NOMO-1 (cell line): ENCODE measurements around the gene CDH23.
"Not testable (repeated sequence)": the region's sequence is repeated elsewhere in the genome, so short reads cannot be mapped to it uniquely, and the experiment has no call there.

Experiments used
- DNase-seq, 2 experiments: peaks; one replicate each; lab custom pipeline; 2025; ENCODE audit not compliant: unreplicated experiment in 2 of 2; lab: John Stamatoyannopoulos, UW

CDH23 gene

DNA sequence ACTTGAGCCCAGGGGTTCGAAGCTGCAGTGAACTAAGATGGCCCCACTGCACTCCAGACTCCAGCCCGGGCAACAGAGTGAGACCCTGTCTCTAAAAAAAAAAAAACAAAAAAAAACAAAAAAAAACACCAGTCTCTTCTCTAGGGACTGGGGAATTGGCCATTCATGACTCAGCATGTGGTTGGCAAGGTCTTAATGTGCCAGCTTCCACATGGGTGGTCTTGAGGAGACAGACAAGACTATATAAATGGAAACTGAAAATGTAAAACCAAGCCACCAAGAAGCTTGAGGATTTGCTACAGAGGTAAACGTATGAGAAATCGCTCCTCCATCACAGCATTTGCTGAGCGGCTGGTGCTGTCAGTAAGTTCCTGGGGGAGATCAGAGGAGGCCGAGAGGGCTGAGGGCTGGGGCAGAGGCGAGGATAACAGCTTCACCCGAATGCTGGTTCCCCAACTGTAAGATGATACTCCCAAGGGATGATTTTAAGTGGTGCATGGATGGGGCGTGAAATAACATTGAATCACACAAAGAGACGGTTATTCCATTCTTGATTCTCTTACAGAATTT lies 194.1 kb downstream of the CDH23 start:
- DNase-seq = no peak

GRCh38 chr10:71594934-71595571 lies 198.3 kb downstream of the CDH23 start:
- no peak for DNase-seq

DNA sequence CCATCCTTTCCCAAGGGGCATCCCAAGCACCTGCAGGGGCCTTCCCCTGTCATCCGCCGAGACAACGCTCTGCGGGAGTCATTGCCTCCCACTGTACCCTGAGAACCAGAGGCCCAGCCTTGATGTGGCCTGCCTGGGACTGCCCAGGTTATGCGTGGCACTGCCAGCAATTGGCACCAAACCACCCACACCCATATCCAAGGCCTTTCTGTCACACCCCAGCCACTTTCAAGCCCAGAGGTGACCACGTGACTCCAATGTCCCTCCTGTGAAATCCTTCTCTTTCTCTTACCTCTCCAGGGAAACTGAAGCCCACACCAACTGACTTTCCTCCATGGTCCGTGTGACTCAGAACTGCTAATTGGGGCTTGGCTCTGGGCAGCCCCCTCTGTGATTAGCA lies 198.9 kb downstream of the CDH23 start:
- no peak for DNase-seq

- DNase-seq = no peak
Observed at GRCh38 chr10:71596127-71596526, 199.4 kb downstream of the CDH23 start.

- no peak for DNase-seq
Observed at GRCh38 chr10:71596759-71597158, 200.0 kb downstream of the CDH23 start.

- DNase-seq = peak; percentile 83
Observed at GRCh38 chr10:71597821-71598498, 201.2 kb downstream of the CDH23 start.

GRCh38 chr10:71598621-71599055 lies 201.9 kb downstream of the CDH23 start:
- no peak for DNase-seq

DNA sequence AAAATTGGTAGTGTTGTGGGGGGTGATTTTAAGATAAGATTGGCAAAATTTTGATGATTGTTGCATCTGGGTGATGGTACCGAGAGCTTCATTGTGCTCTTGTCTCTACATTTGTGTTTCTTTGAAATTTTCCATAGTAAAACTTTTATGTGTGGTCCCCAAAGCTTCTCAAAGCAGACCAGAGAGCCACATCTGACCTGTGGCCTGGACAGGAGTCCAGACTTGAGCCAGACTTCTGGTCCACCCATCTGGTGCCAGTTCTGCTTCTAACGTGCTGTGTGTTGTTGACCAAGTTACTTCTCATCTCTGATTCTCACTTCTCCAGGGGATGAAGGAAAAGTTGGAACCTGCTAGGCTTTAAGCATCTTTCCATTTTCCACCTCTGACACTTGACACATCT lies 202.8 kb downstream of the CDH23 start:
- no peak for DNase-seq

DNA sequence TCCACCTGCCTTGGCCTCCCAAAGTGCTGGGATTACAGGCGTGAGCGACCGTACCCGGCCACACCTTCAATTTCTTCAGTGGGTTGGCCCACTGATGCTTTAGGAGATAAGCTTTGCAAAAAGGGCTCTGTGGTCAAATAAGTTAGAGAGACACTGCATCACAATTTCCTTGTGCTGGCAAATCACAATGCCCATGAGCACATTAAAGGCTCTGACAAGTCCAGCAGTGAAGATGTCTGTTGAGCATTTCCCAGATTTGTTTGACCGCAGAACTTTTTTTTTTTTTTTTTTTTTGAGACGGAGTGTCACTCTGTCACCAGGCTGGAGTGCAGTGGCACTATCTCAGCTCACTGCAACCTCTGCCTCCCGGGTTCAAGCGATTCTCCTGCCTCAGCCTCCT lies 203.5 kb downstream of the CDH23 start:
- DNase-seq = not testable (repeated sequence)

DNA sequence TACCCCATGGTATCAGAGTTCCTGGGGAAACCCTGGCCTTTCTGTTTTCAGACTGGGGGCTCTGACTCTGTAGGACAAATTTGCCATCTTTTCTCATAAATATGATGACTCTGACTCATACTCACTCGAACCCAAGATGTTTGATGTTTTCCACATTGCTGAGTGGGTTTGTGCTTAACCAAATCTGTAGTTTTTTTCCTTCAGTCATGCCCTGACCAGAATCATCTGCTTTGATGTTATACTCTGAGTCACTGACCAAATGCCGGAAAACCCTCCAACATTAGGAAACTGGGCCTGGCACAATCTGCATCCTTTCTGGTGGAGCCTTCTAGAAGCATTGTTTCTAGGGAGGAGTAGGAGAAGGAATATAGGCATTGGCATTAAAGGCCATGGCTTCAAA lies 204.1 kb downstream of the CDH23 start:
- DNase-seq = no peak

DNA sequence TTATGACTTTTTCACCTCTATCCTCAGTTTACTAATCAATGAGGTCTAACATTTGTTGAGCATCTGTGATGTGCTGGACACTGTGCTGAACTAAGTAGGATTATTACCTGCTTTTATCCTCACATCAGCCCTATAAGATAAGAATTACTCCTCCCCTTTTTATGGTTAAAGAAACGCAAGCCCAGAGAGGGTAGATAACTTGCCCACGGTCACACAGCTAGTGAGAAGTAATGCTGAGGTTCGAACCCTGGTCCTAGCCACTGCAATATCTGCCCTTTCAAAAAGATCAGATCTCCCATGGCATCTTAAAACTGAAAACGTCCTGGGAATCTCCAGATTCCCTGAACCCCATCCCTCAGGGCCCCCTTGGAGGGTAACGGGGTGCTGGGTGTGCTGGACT lies 204.6 kb downstream of the CDH23 start:
- no peak for DNase-seq

GRCh38 chr10:71603150-71603549 lies 206.4 kb downstream of the CDH23 start:
- no peak for DNase-seq

DNA sequence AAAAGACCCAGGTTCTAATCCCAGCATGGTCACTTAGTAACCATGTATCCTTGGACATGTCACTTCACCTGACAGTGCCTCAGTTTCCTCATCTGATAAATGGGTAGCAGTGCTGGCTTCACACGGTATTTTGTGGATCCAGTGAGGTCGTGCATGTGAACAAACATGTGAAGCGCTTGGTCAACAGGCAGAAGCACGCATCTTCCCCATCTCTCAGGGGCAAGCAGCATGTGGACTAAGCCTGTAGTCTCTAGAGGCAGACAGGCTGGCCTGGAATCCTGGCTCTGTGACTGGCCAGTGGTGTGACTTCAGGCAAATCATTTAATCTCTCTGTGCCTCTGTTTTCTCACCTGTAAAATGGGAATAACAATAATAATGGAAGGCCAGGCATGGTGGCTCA lies 207.0 kb downstream of the CDH23 start:
- no peak for DNase-seq

DNA sequence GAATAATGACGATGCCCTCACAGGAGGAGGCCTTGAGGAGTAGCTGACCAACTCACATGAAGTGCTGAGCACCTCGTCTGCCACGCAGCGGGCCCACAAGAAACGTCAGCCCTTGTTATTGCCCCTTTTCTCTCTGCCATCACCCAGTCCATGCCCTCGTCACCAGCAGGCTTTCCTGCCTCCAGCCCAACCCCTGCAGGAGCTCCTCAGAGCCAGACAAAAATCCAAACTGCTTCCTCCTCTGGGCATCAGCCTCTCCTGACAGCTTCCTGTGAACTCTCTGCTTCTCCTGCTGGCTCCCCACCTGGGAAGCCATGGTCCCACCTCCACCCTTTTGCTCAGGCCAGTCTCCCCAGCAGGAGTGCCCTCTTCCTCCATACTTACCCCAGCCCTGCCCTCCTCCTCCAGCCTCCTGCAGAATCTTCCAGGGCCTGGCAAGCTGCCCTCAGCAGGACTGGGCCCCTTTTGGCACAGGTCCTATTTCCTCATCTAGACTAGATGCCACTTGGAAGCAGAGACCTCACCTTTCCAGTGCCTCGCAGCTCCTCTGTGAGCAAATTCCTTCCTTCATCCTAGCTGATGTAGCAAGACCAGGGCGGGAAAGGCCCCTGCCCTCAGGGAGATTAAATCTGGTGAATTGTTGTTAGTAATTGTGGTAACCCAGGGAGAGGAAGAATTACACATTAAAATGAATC lies 207.8 kb downstream of the CDH23 start:
- no peak for DNase-seq

- no peak for DNase-seq
Observed at GRCh38 chr10:71605263-71605962, 208.7 kb downstream of the CDH23 start.

GRCh38 chr10:71606257-71607081 lies 209.7 kb downstream of the CDH23 start:
- DNase-seq = no peak

DNA sequence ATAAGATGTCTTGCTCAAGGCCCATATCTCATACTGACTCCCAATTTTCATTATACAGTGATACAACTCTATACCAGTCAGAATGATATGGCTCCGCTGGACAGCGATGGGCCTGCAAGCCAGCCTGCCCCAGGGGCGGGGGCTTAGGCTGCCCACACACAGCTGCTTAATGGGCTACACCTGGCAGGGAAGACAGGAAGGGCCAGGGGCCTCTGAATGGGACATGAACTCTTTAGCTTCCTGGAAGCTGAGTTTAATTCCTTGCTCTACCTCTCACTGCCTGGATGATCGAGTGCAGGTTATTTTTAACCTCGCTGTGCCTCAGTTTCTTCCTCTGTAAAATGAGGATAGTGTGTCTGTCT lies 210.3 kb downstream of the CDH23 start:
- DNase-seq = no peak

DNA sequence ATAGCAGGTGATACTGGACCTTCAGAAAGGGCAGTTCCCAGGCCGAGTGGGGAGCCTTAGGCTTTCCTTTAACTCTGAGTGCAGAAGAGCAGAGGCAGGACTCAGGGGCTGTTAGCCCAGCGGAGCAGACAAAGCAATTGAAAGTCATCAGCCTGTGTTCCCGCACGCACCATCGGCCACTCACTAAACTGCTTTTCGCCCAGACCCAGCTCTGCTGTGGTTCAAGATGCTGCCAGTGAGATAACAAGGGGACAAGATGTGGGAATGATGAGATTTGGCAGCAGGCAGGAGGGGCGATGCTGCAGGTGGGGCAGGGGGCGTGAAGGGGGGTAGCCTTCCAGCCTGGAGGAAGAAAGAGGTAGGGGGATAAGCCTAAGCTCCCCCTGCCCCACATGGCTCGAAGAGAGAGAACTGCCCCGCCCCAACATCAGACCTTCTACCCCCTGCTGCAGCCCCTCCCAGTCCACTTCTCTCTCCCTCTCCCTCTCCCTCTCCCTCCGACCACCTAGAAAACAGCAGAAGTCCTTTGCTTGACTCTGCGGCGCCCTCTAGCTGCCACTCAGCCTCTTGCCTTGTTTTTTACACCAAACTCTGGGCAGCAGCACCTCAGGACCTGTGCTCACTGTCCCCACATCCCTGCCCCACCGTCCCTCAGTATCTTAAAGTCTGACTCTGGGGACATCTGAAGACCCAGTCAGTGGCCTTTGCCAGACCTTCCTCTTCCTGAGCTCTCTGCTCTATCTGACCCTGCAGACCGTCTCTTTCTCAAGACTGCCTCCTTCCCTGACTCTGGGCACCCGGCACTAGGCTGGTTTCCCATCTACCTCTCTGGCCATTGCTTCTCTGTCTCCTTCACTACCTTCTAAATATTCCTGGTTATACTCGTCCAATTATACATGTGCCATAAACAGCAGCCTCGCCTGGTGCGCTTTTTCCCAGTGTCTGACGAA lies 212.4 kb downstream of the CDH23 start:
- peak; percentile 16 to 48 for DNase-seq

- no peak for DNase-seq
Observed at GRCh38 chr10:71610651-71611050, 213.9 kb downstream of the CDH23 start.
